CD4-positive, alpha-beta T cell treated with Interleukin-2 at 100 ng/mL for 4 hours (primary cell): Measurements from ENCODE around the gene OTP.

ENCODE experiments used
- DNase-seq: peaks from one replicate; pipeline ENCODE4 v3.0.0-alpha.2; 2020; ENCODE audit warnings: low spot score

OTP gene

DNA sequence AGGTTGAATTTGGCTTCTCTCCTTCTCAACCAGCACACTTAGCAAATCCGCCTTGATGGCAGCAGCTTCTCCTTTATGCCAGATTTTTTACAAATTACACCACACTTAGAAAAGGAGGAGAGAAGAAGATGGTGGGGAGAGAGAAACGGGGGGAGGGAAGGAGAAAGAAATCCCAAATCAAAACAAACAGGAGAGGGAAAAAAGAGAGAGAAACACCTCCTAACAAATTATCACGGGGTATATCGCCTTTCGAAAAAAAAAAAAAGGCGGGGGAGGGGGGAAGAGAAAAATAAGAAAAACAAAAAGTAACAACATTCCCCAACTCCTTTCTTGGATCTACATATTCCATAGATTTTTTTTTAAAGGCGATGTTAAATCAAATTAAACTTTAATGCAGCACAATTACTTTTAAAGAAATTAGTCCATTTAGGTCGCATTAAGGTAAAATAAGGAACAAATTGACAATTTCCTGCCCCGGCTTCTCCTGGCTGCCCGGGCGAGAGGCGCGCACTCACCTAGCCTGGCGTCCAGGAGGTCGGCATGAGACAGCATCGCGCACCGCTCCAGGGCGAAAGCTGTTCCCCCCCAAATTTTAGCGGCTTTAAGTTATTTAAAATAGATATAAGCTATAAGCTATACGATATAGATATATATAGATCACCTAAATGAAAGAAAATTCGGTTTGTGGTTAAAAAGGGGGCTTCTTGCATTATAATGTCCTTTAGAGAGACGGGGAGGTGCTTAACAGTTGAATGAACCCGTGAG lies at the start of gene OTP:
Gene OTP, minus strand, starts transcription at position 716 of the 765 bp plus-strand sequence. Its CDS starts 164 bp downstream, at position 552.
- DNase-seq = no peak

DNA sequence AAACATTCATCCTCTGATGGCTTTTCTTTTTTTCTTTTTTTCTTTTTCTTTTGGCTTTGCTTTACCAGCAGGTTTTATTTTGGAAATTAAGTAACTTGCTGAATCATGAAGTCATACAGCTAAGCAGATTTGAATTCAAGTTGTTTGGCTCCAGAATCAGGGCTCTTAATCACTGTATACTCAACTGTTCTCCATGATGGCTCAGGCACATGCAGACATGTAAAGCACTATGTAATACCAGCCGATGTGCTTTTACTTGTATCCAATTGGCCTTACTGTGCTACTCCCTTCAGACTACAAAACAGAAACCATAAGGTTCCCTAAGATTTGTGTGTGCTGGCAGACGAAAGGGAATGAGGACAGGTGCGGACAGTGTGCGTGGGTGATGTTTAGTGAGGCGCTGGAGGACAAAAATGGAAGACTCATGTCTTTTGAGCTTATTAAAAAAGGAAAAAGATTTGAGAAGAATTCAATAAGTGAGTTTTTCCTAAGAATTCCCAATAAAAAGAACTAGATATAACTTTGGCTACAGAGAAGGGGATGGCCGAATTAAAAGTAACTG lies 44.7 kb upstream of the OTP start:
- no peak for DNase-seq

DNA sequence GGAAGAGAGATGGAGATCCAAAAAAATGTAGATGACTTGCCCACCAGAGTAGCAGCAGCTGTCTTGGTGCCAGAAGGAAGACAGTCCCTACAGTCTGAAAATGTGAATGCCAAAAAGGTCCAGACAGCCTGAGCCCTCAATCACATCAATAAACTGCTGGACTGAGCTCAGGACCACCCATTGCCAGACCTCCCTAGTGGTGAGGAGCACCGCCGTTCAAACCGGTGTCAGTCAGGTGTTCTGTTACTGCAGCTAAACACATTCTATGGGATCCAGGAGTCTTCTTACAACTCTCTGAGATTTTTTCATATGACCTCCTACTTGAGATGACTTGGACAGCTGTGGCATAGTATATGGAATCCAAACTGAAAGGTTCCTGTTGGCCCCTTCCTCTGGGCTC lies 32.0 kb upstream of the OTP start:
- DNase-seq = no peak

DNA sequence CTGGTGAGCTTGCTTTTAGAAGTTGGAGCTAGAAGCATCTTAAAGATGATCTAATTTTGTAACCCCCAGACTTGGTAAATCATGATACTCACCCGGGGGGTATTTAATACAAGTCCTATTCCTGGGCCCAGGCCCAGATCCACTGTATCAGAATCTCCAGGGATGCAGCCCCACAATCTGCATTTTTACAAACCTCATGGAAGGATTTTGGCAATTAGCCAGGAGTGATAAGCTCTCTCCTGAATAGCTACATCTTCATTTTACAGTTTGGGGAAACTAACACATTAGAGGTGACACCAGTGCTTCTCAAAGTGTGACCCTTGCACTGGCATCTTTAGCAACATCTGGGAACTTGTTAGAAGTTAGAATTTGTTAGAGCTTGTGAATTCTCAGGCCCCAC lies 31.2 kb upstream of the OTP start:
- DNase-seq = no peak

DNA sequence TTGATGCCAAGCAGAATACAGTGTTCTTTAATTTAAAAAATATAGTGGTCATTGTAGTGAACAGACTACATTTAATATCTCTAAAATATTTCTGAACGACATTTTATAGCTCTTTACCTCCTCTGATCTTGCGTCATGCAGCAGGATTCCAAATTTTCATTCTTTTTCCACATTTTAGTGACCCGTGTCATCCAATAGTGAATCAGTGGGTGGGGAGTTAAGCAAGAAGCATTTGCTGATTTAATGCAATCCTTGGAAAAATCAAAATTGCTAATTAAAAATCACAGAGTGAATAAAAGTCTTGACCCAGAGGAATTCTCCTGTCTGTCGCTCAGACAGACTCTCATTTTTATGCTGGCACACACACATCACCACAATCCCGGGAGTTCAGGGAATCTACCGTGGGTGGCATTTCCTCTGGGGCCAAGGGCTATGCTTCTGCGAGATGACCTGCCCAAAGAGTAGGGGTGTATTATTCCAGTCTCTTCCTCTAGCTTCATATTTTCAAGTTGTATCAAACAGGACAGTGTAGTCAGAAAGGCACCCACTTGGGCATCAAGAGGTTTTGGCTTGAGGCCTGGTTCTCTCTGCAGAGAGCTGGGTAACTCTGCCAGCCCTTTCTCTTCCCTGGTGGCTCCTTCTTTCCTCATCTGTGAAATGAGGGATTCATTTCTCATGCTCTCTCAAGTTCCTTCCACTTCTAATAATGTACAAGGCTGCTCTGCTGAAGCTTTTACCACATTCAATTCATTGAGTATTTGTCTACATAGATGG lies 24.8 kb upstream of the OTP start:
- DNase-seq = no peak

DNA sequence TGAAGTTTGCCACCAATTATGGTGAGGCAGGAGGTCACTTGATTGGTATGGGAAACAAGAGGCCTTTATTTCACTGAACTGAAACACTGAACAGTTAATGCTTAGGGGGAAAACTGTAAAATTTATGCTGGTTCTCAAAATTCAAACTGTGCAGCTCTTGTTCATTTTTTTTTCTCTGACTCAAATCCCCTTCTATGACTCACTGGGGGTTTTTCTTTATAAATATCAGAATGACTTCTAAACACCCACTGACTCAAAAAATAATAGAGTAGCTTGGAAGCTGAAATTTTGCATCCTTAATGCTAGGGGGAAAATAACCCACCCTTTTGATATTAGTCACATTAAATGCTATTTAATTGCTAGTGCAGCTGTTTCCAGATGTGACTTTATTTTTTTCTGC lies 24.1 kb upstream of the OTP start:
- DNase-seq = no peak

DNA sequence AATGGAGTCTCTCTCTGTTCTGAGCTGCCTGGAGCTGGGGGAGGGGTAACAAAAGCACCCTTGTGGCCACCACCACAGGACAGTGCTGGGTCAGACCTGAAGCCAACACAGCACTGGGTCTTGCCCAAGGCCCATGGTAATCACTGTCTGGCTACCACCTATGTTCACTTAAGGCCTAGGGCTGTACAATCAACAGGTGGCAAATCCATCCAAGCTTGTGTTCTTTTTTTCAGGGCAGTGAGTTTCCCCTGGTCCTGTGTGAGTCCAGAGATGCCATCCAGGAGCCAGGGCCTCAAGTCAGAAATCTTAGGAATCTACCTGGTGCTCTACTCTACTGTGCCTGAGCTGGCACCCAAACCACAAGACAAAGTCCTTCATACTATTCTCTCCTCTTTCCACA lies 20.1 kb upstream of the OTP start:
- DNase-seq = no peak

DNA sequence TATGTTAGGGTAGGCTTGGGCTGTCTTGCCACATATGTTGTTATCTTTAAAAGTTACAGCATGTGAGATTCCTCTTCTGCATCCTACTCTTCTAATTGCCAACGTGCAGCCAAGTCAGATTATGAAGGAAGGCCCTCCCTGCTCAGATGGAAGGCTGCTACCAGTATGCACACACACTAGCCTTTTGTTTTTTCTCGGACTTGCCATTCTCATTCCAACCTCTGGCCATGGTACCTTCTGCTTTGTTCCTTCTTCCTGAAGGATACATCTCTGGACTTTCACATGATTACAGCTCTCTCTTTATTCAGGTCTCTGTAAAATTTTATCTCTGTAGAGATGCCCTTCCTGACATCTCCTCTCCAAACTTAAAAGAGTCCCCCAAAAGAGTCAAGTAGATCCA lies 12.8 kb upstream of the OTP start:
- no peak for DNase-seq

DNA sequence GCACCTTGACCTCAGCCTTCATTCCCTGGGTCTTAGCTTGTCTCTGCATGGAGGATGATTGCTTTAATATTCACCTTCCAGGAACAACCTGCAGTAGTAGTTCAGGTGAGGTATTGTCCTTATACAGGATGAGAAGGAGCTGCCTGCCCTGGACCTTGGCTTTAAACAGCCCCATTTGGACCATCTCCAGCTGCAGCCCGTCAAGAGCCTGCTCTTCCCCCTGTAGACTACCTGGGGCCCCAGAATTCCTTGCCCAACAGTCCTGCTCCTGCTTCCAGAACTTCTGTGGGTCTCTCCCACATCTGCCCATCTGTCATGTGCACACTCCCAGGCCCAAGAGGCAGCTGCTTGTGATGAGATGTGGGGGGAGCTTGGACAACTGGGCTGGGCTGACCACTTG lies 12.2 kb upstream of the OTP start:
- DNase-seq = no peak

DNA sequence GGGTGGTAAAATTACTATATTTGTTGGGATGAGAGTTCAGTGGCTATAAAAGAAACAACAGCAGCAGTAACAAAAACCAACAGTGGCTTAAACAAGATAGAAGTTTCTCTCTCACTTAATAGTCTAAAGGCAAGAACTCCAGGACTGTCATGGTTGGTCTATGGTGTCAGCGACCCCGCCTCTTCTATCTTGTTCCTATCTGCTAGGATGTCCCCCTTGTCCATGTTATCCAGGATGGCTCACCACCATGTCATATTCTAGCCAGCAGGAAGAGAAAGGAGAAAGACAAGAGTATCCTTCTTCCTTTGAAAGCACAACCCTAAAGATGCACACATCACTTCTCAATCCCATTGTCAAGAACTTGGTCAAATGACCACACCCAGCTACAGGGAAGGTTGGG lies 11.3 kb upstream of the OTP start:
- no peak for DNase-seq

DNA sequence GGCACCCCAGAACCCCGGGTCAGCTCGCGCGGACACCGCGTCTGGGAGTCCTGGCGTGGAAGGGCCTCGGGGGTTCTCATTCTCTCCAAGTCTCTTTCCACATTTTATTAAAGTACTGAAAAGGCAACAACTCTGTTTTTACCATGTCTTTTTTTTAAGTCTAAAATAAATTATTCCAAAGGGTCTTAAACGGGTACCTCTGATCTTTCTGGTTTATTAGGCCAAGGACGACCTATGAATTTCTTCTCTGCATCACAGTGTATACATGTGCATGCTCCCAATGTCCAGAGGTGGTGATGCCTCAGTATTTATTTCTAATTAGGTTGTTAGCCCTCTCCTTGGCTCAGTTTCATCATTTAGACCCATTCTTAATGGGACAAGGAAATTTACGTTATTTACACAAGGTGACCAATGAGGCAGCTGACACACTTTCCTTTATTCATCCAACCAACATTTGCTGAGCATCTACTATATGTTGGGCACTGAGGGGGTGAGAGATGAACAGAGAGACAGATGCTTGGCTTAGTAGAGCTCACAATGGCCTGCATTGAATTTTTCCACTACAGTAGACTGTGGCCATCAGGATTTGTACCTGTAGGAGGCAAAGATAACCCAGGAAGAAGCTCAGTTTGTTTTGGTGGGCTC lies 7.6 kb upstream of the OTP start:
- DNase-seq = no peak

DNA sequence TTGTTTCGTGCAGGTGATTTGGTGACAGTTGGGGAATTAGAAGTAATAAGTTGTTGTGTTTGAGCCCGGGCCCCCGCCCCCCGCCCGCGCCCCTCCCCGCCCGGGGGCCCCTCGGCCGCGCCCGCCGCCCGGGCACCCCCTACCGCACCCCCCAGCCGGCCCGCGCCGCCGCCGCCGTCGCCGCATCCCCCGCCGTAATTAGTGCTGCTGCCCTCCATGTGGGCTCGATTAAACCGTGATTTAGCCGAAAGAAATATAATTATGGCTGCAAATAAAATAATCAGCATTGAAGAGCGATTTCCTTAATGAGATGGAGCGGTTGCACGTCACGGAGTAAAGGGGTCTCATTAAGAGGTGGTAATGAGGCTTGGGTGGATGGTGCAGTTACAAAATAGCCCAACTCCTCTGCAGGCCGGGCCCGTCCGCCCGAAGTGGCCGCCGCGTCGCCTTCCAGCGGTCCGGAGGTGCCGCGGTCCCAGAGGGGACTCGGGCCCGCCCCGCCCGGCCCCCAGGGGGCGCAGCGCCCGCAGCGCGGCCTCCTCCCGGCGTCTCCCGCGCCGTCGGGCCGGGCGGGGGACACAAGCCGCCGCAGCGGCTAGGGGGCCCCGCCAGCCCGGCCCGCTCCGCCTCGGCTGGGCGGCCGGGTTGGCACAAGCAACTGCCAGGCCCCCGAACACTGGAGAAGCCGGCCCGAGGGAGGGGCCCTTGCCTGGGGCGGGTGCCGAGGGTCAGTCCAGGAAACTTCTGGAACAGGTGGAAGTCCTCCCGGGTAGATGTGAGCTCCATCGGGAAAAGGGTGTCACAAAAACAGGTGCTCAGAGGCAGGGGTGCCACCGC lies 6.9 kb upstream of the OTP start:
- peak; percentile 16 for DNase-seq

DNA sequence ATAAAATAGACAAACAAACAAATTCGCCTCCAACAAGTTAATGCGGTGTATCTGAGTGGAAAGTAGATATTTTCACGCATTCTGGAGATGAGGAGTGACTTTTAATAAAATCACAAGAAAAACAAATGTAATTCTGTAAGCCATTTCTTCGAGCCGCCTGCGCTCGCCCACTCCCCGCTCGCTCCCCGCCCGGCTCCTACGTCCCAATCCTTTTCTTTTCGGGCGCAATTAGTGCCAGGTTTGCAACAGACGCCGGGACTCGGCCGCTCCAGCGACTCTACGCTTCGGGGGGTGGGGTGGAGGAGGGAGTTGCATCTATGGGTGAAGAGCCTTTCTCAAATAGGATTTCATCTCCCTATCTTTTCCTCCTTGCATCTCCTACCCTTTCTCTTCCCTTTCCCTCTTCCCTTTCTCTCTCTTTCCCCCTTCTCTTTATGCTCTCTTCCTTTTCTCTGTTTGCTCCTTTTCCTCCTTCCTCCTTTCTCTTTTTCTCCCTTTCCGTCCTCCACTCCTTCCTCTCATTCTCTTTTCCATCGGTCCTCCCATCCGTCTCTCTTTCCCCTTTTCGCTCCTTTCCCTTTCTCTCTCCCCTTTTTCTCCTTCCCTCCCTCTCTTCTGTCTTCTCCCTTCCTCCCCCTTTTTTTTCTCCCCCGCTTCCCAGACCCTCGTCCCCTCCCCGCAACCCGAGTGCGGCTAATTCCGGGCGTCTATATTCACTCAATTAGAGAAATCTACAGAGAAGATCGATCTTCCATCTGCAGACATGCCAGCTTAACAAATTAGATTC lies 6.1 kb upstream of the OTP start:
- no peak for DNase-seq

DNA sequence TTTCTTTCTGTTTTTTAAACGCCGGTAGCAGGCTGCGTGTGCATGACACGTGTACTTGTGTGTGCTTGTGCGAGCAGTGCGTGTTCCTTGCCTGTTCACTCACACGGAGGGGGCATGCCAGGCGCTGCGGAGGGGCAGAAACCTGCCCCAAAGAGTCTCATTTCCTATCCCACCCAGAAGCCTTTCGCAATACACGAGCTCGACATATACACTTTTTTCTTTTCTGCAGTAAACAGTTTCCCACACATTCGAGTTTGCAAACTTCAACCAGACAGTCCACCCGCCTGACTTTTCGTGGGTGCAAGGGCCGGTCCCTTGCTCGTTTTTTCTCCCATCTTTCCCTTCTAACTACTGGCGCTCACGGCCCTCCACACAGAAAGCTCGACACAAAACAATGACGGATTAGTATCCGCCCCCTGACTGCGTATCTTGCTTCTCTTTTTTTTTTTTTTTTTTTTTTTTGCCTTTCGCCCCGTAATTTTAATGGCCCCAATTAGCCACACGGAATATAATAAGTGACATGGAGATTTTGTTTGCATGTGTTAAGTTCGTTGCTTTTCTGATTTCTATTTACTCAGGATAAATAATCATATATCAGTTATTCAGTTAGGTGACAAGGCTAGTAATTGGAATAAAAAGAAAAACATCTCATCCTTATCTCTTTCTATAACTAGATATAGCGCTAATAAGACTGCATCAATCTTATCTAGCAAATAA lies 5.3 kb upstream of the OTP start:
- no peak for DNase-seq

DNA sequence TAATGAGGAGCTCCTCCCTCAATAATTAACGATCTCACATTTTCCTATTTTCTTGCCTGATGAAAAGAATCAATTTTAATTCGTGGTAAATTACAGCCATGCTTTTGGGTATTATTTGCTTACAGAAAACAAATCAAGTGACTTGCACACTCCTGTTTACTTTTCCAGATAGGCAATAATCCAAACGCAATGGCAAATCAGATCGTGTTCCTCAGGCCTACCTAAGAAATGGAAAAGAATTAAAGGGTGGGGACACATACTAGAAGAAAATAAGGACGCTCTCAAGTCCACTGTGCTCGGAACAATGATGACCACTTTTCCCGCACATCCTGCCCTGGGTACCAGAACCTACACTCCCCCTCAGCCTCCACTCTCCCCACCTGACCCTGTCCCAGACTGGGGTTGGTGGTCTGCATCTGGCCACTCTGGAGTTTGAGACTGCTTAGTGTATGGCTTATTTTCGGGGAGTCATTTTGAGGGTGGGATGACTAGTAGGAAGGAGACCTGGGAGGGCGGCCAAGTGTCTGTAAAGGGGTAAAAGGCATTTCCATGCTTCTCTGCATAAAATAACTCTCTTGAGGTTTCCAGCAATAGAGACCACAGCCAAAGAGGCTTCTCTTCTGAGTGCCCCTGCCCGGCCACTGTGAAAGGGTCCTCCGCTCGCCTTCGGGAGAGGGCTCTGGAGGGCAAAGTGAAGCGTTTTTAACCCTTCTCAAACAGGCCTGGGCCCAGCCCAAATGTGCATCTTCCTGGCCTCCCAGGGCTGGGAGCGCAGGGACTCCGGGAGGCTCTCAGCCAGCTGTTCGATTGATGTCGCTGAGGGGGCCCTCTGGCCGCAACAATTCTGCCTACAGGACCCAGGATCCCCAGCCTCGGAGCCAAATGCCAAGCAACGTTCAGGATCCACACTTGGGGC lies 4.5 kb upstream of the OTP start:
- DNase-seq = no peak

DNA sequence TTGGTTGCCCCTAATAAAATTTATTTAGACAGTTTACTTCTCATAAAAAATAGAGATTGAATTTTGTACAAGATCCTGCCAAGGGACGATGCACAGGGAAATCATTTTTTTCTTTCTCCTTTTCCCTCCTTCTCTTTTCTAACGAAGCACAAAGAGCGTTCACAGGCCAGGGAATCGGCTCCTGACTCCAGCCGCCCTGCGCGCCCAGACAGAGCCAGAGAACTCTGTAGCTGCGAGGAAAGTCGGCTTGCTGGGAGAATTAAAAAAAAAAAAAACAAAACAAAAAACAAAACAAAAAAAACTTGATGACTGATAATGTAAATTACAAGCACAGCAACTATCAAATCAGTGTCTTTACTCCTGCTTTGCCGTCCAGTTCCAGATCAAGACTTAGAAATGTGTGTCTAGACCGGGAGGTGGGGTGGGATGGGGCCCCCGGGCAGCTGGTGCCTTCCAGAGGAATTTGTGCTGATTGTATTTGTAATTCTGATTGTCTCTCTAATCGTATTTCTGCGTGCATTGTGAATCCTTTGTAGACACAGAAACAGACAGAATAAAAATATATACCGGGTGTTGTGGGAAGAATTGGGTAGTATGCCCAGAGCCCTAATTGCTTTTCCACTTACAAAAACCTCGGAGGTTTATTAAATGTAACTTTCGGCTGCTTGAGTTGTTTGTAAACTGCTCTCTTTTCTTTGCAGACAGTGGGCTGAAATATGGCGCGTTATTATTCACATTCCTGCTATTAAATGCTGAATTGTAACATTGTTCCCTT lies 3.6 kb upstream of the OTP start:
- no peak for DNase-seq

DNA sequence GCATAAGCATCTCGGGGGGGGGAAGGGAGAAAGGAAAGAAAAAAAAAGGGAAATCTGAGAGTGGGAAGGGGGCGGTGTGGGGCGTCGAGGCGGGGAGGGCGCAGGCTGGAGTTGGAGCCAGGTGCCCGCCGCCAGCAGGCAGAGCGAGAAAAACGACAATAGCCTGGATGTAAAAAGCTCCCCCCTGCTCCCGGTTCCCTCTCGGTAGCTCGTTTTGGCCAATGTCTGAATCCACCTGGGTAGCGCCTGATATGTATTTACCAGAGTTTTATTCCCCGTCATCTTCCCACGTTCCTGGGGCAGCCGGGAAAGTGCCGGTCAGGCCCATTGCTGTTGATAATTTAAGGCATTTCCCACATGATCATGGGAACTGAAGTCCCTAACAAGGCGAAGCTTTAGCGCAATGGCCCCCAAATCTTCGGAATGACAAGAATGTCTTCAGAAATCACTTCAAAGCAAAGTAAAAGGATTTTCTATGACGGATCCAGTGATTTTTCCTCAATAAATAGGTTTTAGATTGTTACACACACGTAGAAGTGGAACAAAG lies 3.0 kb upstream of the OTP start:
- no peak for DNase-seq
